GM12878 (cell line): ENCODE results near the gene EFCAB11.

Source experiments
- CTCF ChIP-seq, 3 experiments: IDR thresholded peaks in 2 of 3; conservative IDR thresholded peaks in 1 of 3; 2 replicates each; pipeline ENCODE4 v1.5.1; 2011; ENCODE audit warnings: low read depth in 3 of 3, low read length in 3 of 3, mild to moderate bottlenecking in 3 of 3, control low read depth in 2 of 3, moderate library complexity in 2 of 3, inconsistent platforms in 1 of 3, mixed read lengths in 1 of 3; ENCODE audit not compliant: control insufficient read depth in 2 of 3, insufficient read depth in 1 of 3; ENCODE audit errors: extremely low read depth in 1 of 3
- LARP7 ChIP-seq: fragments of 450-650 bp; IDR thresholded peaks from 2 replicates; pipeline ENCODE4 v1.6.1; 2017; ENCODE audit warnings: mild to moderate bottlenecking
- POLR2A ChIP-seq: IDR thresholded peaks from 2 replicates; pipeline ENCODE4 v1.6.1; 2011; ENCODE audit warnings: low read depth, mild to moderate bottlenecking, low read length
- RCOR1 ChIP-seq: conservative IDR thresholded peaks from 2 replicates; pipeline ENCODE4 v1.6.1; 2012; ENCODE audit warnings: low read depth, low read length, improper control_type of control experiment
- RELB ChIP-seq: fragments of 450-650 bp; IDR thresholded peaks from 2 replicates; pipeline ENCODE4 v1.6.1; 2017; ENCODE audit warnings: low read depth, mild to moderate bottlenecking, moderate library complexity
- SIN3A ChIP-seq: IDR thresholded peaks from 2 replicates; pipeline ENCODE4 v1.6.1; 2012; ENCODE audit warnings: low read depth, low read length, improper control_type of control experiment

GRCh38 chr14:89963288-89963978 is 8.9 kb upstream of the EFCAB11 start:
- no peak for TF ChIP-seq CTCF (IDR thresholded peaks at IDR 0.05 in 2 of 3, conservative IDR thresholded peaks at IDR 0.05 in 1 of 3; ENCODE audit: control insufficient read depth in 2 of 3, extremely low read depth in 1 of 3, insufficient read depth in 1 of 3, low read depth in 3 of 3, low read length in 3 of 3)
- no peak for TF ChIP-seq RCOR1
- no peak for TF ChIP-seq RELB
- TF ChIP-seq LARP7, result no peak
- TF ChIP-seq SIN3A, result no peak
- no peak for TF ChIP-seq POLR2A
